Measurements from ENCODE around the gene CDH13.

DNA sequence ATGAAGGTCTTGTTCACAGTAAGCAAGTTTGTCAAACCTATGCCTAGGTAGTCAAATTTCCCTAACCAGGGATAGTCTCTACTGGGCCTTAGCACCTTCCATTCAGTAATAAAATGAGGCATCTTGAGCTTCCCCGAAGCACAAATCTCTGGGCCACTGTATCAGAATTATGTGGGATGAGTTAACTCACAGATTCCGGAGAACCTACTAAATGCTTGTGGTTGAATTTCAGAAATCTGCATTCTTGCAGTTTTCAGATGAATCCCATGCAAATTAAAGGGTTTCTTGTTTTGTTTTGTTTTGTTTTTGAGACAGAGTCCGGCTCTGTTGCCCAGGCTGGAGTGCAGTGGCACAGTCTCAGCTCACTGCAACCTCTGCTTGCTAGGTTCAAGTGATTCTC is 702.2 kb downstream of the CDH13 start:
- TF ChIP-seq, protein P1, sequence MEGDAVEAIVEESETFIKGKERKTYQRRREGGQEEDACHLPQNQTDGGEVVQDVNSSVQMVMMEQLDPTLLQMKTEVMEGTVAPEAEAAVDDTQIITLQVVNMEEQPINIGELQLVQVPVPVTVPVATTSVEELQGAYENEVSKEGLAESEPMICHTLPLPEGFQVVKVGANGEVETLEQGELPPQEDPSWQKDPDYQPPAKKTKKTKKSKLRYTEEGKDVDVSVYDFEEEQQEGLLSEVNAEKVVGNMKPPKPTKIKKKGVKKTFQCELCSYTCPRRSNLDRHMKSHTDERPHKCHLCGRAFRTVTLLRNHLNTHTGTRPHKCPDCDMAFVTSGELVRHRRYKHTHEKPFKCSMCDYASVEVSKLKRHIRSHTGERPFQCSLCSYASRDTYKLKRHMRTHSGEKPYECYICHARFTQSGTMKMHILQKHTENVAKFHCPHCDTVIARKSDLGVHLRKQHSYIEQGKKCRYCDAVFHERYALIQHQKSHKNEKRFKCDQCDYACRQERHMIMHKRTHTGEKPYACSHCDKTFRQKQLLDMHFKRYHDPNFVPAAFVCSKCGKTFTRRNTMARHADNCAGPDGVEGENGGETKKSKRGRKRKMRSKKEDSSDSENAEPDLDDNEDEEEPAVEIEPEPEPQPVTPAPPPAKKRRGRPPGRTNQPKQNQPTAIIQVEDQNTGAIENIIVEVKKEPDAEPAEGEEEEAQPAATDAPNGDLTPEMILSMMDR (IDR thresholded peaks at IDR 0.05; ENCODE audit: control extremely low read depth in 1 of 3, insufficient read depth in 1 of 3, low read depth in 1 of 3, low read length in 3 of 3): no peak
- TF ChIP-seq JUND (IDR thresholded peaks at IDR 0.05; ENCODE audit: low read length) (no peak), HDAC2 (IDR thresholded peaks at IDR 0.05; ENCODE audit: borderline replicate concordance in 1 of 2, low read depth in 2 of 2, low read length in 2 of 2) (no peak), GABPA (IDR thresholded peaks at IDR 0.05; ENCODE audit: borderline replicate concordance, insufficient read depth, low read length) (no peak), EZH2 (IDR thresholded peaks at IDR 0.05; ENCODE audit: low read depth, low read length, severe bottlenecking) (no peak), SP2 (IDR thresholded peaks at IDR 0.05; ENCODE audit: low read length) (no peak), TAF1 (IDR thresholded peaks at IDR 0.05; ENCODE audit: low read depth, low read length) (no peak), POLR2A (IDR thresholded peaks at IDR 0.05; ENCODE audit: control extremely low read depth in 1 of 2, low read depth in 2 of 2, low read length in 2 of 2) (no peak), EGR1 (IDR thresholded peaks at IDR 0.05; ENCODE audit: borderline replicate concordance, low read depth, low read length) (no peak), POLR2AphosphoS5 (IDR thresholded peaks at IDR 0.05; ENCODE audit: low read depth, low read length) (no peak), KDM1A (IDR thresholded peaks at IDR 0.05; ENCODE audit: borderline replicate concordance, low read length) (no peak)
